Epidermal melanocyte (primary cell): Measurements from ENCODE around the gene TM9SF3.

ENCODE experiments used
- DNase-seq: peaks from one replicate; pipeline ENCODE4 v3.0.0; 2011; ENCODE audit warnings: low spot score; ENCODE audit not compliant: insufficient read length

TM9SF3 gene

GRCh38 chr10:96511044-96511945, 75.5 kb downstream of the TM9SF3 start:
- DNase-seq: no peak

- no peak for DNase-seq
Observed at GRCh38 chr10:96509017-96509641, 77.7 kb downstream of the TM9SF3 start.

- DNase-seq: no peak
Observed at GRCh38 chr10:96507044-96507443, 79.8 kb downstream of the TM9SF3 start.

- no peak for DNase-seq
Observed at GRCh38 chr10:96505150-96506136, 81.4 kb downstream of the TM9SF3 start.

GRCh38 chr10:96502561-96503282, 84.1 kb downstream of the TM9SF3 start:
- DNase-seq: no peak

GRCh38 chr10:96501985-96502384, 84.8 kb downstream of the TM9SF3 start:
- no peak for DNase-seq

- DNase-seq: no peak
Observed at GRCh38 chr10:96500519-96500918, 86.3 kb downstream of the TM9SF3 start.

- no peak for DNase-seq
Observed at GRCh38 chr10:96500050-96500449, 86.8 kb downstream of the TM9SF3 start.

GRCh38 chr10:96497391-96497790, 89.4 kb downstream of the TM9SF3 start:
- DNase-seq: no peak

- DNase-seq: no peak
Observed at GRCh38 chr10:96496281-96496925, 90.4 kb downstream of the TM9SF3 start.

- DNase-seq: no peak
Observed at GRCh38 chr10:96495544-96495943, 91.3 kb downstream of the TM9SF3 start.

- no peak for DNase-seq
Observed at GRCh38 chr10:96494694-96495093, 92.1 kb downstream of the TM9SF3 start.

- DNase-seq: no peak
Observed at GRCh38 chr10:96493871-96494525, 92.8 kb downstream of the TM9SF3 start.

- DNase-seq: no peak
Observed at GRCh38 chr10:96493254-96493653, 93.6 kb downstream of the TM9SF3 start.

- DNase-seq: no peak
Observed at GRCh38 chr10:96491303-96491702, 95.5 kb downstream of the TM9SF3 start.

- no peak for DNase-seq
Observed at GRCh38 chr10:96488161-96488935, 98.5 kb downstream of the TM9SF3 start.

- DNase-seq: no peak
Observed at GRCh38 chr10:96482815-96483588, 103.8 kb downstream of the TM9SF3 start.

- DNase-seq: no peak
Observed at GRCh38 chr10:96478355-96478754, 108.5 kb downstream of the TM9SF3 start.
